ENCODE data around the gene MORF4L1.
"Not testable (repeated sequence)": the region's sequence is repeated elsewhere in the genome, so short reads cannot be mapped to it uniquely, and the experiment has no call there.

The MORF4L1 gene

GRCh38 chr15:78872155-78872971 is at the start of gene MORF4L1:
Gene MORF4L1 (plus strand): TSS chr15:78872890. CDS start chr15:78873018, 128 bp downstream.
- peak; percentile 92 to 93 for DNase-seq (ENCODE audit: low read depth in 2 of 2)

- no peak for DNase-seq (ENCODE audit: low read depth in 2 of 2)
These were observed 43.8 kb upstream of the MORF4L1 start for GRCh38 chr15:78828920-78829319.

GRCh38 chr15:78830514-78831228 is 42.0 kb upstream of the MORF4L1 start:
- no peak for DNase-seq (ENCODE audit: low read depth in 2 of 2)

DNA sequence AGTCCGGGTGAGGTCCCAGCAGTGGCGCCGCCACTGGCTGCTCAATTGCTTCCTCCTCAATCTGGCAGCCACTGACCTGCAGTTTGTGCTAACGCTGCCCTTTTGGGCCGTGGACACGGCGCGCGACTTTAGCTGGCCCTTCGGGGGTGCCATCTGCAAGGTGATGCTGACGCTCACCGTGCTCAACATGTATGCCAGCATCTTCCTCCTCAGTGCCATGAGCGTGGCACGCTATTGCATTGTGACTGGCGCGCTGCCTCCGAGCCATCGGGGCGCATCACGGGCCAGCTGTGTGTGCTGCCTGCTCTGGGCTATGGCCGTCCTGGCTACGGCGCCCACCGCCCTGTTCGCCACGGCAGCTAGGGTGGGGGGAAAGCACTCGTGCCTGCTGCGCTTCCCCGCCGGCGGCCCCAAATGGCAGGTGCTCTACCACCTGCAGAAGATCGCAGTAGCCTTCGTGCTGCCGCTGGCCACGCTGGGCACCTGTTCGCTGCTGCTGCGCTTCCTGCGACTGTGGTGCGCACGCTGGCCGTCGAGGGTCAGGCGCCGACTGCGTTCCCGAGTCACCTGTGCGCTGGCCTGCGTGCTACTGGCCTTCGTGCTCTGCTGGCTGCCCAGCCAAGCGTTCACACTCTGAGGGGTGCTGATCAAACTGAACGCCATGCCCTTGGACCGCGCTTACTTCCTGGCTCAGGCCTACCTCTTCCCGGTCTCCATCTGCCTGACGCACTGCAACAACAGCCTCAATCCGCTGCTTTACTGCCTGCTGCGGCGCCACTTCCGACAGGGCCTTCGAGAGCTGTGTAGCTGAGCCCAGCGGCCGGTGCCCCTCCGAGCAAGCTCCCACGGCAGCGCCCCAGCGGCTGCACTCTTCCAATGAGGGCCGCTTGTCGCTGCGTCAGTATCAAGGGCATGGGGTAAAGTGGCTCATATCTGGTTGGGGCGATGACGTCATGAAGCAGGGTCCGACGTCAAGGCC is 41.2 kb upstream of the MORF4L1 start:
- no peak for DNase-seq (ENCODE audit: low read depth in 2 of 2)

GRCh38 chr15:78836333-78836732 is 36.4 kb upstream of the MORF4L1 start:
- DNase-seq (ENCODE audit: low read depth in 2 of 2), result no peak

GRCh38 chr15:78837131-78837530 is 35.6 kb upstream of the MORF4L1 start:
- DNase-seq (ENCODE audit: low read depth in 2 of 2), result no peak

GRCh38 chr15:78837543-78837942 is 35.1 kb upstream of the MORF4L1 start:
- DNase-seq (ENCODE audit: low read depth in 2 of 2), result no peak

DNA sequence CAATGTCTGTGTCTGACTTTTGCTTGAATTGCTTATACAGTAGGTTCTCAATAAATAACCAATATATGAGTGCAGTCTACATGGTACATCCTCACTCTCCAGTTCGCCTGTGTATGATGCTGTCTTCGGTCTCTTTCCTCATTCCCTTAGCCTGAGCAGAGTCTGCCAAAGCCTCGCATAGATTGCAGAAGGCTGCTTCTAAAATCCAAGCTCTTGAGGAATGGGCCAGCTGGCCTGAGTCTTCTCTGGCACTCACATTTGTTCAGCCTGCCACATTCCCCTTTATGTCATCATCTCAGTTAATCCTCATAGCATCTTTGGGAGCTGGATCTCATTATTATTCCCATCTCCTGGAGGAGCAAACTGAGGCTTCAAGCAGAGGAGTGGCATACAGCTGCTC is 34.2 kb upstream of the MORF4L1 start:
- no peak for DNase-seq (ENCODE audit: low read depth in 2 of 2)

DNA sequence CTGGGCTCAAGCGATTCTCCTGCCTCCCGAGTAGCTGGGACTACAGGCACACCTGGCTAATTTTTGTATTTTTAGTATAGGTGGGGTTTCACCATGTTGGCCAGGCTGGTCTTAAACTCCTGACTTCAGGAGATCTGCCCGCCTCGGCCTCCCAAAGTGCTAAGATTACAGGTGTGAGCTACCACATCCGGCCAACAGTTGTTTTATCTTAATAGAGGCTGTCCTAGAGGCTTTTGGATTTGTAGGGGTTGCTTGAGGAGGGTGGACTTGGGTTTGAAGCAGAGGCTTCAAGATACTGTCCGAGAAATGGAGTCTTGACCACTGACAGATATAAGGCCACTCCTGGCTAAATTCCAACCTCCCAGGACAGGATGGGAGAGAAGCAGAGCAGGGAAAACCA is 33.5 kb upstream of the MORF4L1 start:
- DNase-seq (ENCODE audit: low read depth in 2 of 2), result not testable (repeated sequence)

DNA sequence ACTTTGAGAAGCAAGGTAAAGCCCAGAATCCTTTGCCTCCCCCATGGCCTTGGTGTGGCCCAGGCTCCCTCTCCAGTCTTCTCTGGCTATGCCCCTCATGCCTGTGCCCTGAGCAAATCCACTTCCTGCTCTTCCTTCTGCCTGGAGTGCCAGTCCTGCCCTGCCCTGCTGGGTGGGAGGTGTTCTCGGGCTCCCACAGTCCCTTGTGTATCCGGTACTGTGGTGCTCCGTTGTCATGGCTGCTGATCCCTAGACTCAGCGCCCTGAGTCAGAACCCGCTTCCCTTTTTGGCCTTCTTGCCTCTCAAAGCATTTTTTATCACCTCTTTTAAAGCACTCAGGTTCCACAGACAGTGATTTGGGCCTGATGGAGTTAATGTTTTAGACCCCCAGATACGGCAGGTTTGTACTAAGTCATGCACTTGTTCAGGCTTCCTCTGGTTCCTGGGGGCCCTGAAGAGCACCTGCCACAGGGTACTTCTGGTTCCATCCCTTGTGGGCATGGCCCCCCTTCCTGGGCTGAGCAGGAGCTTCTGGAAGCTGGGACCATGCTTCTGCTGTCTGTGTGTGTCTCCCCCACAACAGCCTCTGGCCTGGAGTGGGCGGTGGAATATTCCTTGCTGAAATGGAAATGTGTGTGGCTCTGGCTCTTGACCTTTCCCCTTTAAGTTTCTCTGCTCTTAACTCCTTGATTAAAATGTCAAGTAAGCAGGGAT is 31.9 kb upstream of the MORF4L1 start:
- no peak for DNase-seq (ENCODE audit: low read depth in 2 of 2)

DNA sequence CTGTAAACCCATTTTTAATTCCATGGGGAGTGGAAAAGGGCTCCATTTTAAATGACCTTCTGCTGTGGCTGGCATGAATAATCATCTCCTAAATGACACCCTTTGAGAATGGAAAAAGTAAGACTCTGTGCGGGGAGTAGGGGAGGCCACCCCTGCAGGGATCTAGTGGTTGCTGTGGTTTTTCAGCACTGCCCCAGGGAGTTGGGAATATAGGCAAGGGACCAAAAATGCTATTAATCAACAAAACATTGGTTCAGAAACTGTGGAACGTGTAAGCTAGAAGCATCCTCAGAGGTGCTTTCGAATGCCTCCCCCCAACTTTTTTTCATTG is 31.3 kb upstream of the MORF4L1 start:
- DNase-seq (ENCODE audit: low read depth in 2 of 2), result no peak

DNA sequence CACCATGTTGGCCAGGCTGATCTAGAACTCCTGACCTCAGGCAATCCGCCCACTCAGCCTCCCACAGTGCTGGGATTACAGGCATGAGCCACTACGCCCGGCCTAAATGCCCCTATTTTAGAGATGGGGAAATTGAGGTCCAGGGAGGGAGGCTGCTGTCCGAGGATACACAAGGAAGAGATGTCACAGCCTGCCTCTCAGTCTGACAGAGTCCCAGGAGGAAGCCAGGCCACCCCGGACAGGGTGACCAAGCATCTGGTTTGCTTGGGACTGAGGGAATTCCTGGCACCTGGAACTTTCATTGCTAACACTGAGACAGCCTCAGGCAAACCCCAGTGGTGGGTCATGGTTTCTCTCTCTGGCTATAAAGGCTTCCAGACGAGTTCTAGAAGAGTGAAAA is 30.8 kb upstream of the MORF4L1 start:
- DNase-seq (ENCODE audit: low read depth in 2 of 2), result no peak

DNA sequence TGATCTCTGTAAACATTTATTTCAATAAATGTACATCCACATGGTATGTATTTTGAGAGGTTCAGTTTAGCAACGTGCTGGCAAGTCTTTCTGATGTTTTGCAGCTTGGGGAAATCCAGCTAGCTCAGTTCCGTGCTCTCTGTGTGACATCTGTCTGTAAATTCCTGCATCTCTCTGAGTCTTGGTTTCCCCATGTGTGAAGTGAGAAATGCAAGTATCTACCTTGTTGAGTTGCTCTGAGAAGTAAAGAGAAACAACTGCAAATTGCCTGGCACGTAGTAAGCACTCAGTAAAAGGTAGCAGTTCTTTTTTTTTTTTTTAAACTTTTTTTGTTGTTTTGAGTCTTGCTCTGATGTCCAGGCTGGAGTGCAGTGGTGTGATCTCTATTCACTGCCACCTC is 30.2 kb upstream of the MORF4L1 start:
- no peak for DNase-seq (ENCODE audit: low read depth in 2 of 2)

DNA sequence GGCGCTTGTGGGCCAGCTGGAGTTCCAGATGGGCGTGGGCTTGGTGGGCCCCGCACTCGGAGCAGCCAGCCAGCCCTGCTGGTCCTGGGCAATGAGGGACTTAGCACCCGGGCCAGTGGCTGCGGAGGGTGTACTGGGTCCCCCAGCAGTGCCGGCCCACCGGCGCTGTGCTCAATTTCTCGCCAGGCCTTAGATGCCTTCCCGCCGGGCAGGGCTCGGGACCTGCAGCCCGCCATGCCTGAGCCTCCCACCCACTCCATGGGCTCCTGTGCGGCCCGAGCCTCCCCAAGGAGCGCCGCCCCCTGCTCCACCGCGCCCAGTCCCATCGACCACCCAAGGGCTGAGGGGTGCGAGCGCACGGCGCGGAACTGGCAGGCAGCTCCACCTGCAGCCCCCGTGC is 25.8 kb upstream of the MORF4L1 start:
- DNase-seq (ENCODE audit: low read depth in 2 of 2), result not testable (repeated sequence)

GRCh38 chr15:78847387-78847906 is 25.2 kb upstream of the MORF4L1 start:
- DNase-seq (ENCODE audit: low read depth in 2 of 2), result not testable (repeated sequence)

GRCh38 chr15:78850352-78850751 is 22.3 kb upstream of the MORF4L1 start:
- DNase-seq (ENCODE audit: low read depth in 2 of 2), result no peak

GRCh38 chr15:78850941-78851755 is 21.5 kb upstream of the MORF4L1 start:
- no peak for DNase-seq (ENCODE audit: low read depth in 2 of 2)

GRCh38 chr15:78853500-78853899 is 19.2 kb upstream of the MORF4L1 start:
- DNase-seq (ENCODE audit: low read depth in 2 of 2), result no peak

GRCh38 chr15:78854833-78855372 is 17.8 kb upstream of the MORF4L1 start:
- no peak for DNase-seq (ENCODE audit: low read depth in 2 of 2)

DNA sequence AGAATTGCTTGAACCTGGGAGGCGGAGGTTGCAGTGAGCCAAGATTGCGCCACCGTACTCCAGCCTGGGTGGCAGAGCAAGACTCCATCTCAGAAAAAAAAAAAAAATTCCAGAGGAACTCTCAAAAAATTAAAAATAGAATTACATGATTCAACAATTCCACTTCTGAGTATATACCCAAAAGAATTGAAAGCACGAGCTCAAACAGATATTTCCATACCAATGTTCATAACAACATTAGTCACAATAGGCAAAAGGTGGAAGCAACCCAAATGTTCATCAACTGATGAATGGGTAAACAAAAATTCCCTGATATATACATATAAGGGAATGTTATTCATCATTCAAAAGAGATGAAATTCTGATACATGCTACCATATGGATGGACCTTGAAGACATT is 16.9 kb upstream of the MORF4L1 start:
- DNase-seq (ENCODE audit: low read depth in 2 of 2), result no peak
